Fibroblast of peridontal ligament (primary cell): ENCODE data around the gene TENM3.

Experiments used
- DNase-seq: peaks from one replicate; pipeline ENCODE4 v3.0.0-alpha.2; 2010; ENCODE audit errors: extremely low read depth

TENM3 gene

DNA sequence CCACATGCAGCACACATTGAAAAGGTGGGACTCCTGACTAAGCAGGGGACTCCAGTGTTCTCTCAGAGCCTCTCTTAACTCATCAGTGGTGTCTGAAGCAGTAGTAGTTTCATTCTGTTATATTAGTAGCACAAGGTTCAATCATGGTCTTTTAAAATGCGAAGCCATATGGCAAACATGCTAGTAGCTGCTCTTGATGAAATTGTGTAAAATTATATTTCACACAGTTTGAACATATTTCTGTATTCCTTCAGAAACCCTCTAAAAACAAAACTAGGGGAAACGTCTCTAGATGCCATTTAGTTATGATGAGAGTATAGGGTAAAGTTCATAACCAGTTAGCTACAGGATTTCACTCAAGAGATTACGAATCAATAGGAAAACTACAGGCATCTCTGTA is 497.1 kb downstream of the TENM3 start:
- no peak for DNase-seq

- DNase-seq = no peak
These were observed 497.9 kb downstream of the TENM3 start for GRCh38 chr4:182741054-182741453.

DNA sequence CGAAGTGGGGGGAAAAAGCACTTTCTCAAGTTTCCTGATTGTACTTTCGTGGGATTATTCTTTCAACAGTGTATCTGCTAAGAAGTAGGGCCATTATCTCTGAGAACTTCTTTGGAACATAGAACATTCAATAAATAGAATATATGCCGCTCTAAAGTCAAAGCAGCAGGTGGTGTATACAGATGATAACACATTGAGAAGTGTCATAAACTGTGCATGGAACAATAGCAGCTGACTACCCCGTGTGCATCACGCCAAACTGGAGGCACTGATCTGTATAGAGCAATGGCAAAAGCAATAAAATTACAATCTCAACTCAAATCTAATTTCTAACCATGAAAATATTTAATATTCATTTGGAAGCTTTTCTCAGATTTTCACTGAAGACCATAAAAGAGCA is 498.7 kb downstream of the TENM3 start:
- DNase-seq = no peak

DNA sequence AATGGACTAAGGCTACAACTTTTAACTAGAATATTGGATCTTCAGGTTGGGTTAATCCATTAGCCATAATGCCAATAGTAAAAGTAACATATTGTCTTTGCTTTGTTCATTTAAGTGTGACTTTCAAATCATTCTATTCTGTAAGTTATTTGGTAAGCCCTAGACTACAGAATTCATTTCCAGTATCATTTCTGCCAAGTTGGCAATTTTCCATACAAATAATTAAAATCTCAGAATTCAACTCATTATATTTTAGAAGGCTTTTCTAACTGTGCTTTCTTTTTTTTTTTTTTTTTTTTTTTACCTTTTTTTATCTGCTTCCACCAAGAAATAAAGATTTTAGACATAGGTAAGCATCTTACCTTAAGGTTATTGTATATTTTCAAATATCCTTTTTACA is 500.6 kb downstream of the TENM3 start:
- DNase-seq = no peak

DNA sequence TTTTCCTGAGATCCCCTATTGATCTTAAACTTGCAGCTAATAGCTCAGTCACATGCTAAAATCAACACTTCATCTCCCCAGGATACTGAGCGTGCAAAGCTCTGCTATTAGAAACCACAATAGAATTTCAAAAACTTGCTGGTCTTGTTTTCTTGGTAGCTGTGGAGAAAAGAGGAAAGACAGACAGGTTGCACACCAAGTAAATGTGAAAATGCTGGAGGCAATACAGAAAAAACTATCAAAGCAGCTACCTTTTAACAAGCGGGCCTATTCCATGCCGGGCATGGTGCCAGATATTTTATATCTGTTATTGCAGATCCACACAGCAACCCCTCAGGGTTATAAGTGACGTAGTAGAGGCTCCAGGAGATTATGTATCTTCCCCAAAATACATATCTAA is 502.0 kb downstream of the TENM3 start:
- DNase-seq = no peak

- DNase-seq = no peak
These were observed 503.7 kb downstream of the TENM3 start for GRCh38 chr4:182746876-182747275.

DNA sequence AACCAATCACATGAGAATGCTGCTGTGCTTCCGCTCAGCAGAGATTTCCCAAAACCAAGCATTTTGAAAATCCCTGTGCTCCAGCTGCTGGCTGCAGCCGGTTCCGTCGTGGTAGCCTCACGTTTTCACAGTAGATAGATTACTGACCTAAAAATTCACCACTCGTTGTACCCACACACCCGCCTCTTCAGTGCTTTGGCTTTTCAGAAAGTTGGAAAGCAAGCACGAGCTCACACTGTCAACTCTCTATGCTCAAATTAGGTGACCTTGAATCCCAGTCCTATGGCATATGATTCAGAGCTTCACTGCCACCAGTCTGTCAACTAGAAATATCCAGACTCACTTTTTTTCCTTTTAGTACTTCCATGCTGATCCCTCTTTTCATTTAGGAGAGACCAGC is 505.1 kb downstream of the TENM3 start:
- no peak for DNase-seq

DNA sequence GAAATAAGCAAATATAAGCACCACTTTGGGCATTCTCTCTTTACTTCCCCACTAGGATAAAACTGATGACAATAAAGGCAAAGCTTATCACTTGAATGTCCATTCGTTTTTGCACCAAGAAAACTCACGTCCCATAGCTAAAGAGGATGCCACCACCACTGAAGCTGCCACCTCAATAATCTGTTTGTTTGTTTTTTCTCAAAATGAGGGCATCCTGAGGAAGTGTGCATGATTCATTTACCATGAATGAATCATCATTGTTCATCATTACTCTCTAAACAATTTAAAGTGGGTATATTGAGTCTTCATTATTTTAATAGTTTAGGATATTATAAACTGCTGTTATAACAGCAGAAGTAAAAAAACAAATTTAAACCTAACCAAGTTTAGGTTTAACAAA is 505.7 kb downstream of the TENM3 start:
- no peak for DNase-seq

DNA sequence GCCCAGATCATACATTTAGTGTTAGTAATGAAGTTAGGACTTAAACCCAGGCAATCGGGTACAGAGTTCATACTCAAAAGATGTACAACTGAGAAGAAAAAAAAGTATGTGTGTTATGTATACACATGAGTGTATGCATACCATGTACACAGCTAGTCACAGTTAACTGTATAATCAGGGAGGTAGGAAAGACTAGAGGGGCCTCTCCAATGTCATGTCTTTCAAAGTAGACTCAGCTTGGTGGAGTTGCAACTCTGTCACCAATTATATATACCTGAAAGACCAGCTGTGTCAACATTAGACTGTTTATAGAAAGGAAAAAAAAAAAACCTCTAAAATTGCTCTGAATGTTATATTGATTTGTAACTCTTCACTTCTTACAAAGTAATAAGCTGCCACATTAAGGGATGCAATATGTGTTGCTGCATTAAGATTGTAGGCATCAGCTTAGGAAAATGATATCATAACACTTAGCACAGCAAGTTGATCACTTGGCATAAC is 506.5 kb downstream of the TENM3 start:
- no peak for DNase-seq

DNA sequence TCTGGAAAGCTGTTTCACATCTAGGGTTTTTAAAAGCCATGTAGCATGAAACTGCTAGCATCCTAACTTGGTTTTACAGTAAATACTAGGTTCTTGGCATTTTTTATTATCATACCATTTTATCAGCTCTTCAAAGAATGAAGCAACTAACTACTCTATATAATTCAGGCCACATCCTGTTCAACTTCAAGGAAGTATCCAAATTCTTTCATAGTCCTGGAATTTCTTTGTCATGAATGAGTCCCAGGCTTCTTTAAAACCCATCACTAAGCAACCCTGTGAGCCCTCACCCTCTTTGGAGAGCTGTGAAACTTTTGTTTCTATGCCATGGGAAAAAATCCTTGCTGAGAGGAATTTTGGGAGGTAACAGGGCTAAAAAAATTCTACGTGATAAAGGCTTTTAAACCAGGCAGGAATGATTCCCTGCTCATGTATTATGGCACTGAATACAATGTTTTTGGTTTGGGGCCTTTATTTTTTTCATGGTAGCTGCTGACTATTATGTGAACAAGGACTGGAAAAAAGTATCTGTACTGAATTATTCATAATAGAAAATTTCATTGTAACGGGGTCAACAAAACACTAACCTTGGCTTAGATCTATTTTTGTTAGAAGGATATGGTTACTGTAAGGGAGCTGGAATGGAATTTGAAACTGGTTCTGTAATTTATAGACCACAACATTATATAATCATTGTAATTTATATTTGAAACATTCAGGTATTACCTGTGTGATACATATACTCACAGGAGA is 509.1 kb downstream of the TENM3 start:
- DNase-seq = peak; percentile 63

- DNase-seq = no peak
These were observed 511.7 kb downstream of the TENM3 start for GRCh38 chr4:182754895-182755294.

DNA sequence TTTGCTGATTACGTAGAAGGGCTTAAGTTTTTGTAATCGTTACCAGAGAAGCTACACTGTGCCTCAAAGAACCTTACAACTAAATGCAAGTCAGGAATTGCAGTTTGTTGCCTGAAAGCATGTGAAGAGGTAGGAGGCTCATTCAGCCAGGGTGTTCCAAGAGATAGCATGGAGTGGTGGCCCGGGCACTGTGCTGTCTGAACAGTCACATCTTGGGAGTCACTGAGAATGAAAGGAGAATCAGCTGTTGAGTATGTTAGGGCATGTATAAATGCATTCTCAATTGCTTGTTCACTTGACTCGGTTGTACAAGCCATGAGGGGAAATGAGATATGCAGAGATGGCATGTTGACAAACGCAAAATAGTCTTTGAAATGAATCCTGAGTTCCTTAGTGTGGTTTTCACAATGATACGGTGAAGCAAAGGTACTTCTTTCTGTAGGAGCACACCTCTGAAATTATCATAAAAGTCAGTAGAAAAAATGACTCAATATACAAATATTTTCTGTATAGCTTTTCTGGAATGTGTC is 513.0 kb downstream of the TENM3 start:
- no peak for DNase-seq

- no peak for DNase-seq
These were observed 515.1 kb downstream of the TENM3 start for GRCh38 chr4:182758273-182758672.

GRCh38 chr4:182760551-182761043 is 517.4 kb downstream of the TENM3 start:
- DNase-seq = no peak

DNA sequence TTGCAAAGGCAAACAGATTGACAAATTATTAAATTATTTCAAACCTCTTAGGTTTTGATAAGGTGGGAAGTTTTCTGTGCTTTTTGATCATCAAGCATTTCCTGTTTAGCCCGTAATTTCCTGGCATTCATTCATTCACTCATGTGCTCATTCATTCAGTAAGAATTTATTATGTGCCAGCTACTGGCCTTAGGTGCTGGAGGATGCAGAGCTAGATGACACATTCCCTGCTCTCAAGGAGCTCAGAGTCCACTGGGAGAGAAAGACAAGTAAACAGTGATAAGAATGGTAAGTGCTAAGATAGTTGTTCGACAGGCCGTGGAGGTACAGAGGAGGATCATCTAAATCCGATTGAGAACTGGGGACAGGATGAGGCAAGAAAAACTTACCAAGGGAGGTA is 520.9 kb downstream of the TENM3 start:
- DNase-seq = no peak

- DNase-seq = no peak
These were observed 521.4 kb downstream of the TENM3 start for GRCh38 chr4:182764642-182765041.

DNA sequence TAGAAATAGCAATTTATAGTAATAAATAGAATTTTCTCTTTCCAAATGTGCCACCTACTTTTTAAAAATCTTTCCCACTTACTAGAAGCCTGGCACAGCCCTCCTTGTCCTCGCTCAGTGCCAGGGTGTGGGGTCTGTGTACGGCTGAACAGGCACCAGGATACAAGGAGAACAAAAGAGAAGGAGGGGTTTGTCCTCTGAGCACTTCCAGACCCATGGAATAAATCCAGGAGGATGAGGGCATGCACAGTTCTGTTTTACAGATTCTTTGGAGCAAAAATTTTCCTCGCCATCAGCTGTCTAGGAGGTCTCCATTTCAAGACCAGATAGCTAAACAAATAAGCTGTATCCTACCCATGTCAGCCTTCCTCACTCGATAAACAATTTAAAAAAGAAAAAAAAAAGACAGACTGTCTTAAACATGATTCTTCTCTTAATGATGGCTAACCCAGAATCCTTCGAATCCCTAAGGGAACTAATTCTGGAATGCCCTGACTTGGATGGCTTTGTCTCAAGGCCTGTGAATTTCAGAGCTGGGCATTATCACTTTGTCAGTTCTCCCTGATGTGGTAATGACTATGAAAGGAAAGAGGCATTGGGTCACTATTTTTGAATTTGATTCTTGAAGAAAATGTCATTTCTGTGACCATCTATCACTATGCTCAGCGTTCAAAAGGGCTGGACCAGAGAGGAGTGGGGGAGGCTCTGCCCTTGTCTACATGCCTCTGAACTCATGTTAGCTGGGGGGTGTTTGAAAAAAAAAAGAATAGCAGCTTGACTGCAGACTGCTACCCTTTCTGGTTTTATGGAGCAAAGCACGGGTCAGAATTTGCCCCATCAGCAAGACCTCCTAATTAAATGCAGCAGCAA is 523.0 kb downstream of the TENM3 start:
- DNase-seq = no peak

- DNase-seq = no peak
These were observed 523.7 kb downstream of the TENM3 start for GRCh38 chr4:182766857-182767250.

DNA sequence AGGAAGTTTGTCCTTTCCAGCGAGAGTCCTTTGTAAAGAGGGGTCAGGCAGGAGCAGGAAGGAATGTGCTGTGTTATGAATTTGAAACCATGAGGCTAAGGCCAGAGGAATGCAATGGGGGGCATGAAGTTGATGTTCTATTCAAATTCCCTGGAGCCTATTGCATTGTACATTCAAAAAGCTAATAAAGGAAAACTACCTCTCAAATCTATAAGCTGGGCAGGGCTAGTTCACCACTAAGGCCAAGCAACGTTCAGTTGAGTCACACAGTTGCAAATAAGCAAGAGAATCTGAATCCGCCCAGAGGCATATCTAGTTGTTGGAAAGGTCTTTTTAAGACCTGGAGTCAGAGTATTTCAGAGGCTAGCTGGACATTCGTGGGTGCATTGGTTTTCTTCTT is 525.6 kb downstream of the TENM3 start:
- DNase-seq = no peak

- DNase-seq = no peak
These were observed 527.2 kb downstream of the TENM3 start for GRCh38 chr4:182770259-182770995.

DNA sequence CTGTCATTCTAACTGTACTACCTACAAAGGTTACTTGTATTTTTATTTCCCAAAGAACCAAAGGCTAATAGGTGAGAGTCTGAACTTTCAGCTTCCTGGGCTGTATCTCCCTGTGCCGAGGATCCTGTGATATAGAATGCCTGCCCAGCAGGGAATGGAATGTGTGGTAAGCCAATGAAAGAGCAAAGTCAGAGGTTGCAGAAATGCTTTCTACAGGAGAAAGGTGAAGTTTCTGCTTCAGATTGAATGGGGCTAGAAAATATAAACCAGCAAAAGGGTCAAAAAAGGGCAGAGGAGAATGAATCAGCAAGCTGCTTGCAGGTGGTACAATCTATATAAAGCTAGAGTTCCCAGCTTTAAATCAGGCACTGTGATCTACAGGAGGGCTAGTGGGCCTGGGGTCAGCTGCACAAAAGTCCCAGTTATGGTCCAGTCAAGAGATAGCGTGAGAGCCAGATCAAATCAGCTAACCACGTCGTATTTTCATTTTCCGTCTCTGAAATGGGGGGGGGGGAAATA is 527.9 kb downstream of the TENM3 start:
- DNase-seq = no peak

GRCh38 chr4:182775075-182775474 is 531.9 kb downstream of the TENM3 start:
- no peak for DNase-seq
